HEK293T (cell line): ENCODE measurements around the gene SP5.
"Not testable (repeated sequence)": the region's sequence is repeated elsewhere in the genome, so short reads cannot be mapped to it uniquely, and the experiment has no call there.

ENCODE experiments used
- CTCF ChIA-PET: fragments of 350-600 bp; formaldehyde crosslinking; extraction: SDS; loops from one replicate; lab custom pipeline; 2021; ENCODE audit warnings: antibody characterized with exemption, inconsistent platforms; lab: Yijun Ruan, JAX
- POLR2A ChIA-PET: fragments of 350-600 bp; formaldehyde crosslinking; extraction: SDS; loops from one replicate; lab custom pipeline; 2020; ENCODE audit warnings: antibody characterized with exemption, inconsistent platforms; lab: Yijun Ruan, JAX
- DNase-seq: peaks from one replicate; pipeline ENCODE4 v3.0.0; 2012; ENCODE audit warnings: mixed read lengths; ENCODE audit errors: extremely low spot score
- ARNT ChIP-seq: fragments of 450-650 bp; IDR thresholded peaks from 2 replicates; pipeline ENCODE4 v1.6.1; 2017; ENCODE audit warnings: mild to moderate bottlenecking
- BHLHE40 ChIP-seq: fragments of 450-650 bp; IDR thresholded peaks from 2 replicates; pipeline ENCODE4 v1.6.1; 2016; ENCODE audit warnings: mild to moderate bottlenecking, moderate library complexity, borderline replicate concordance
- CTBP1 ChIP-seq: fragments of 450-650 bp; IDR thresholded peaks from 2 replicates; pipeline ENCODE4 v1.6.1; 2016; ENCODE audit warnings: borderline replicate concordance
- ELF4 ChIP-seq: fragments of 450-650 bp; IDR thresholded peaks from 2 replicates; pipeline ENCODE4 v1.6.1; 2017; ENCODE audit warnings: antibody characterized with exemption
- FOXA1 ChIP-seq: fragments of 450-650 bp; IDR thresholded peaks from 2 replicates; pipeline ENCODE4 v1.6.1; 2016; ENCODE audit warnings: mild to moderate bottlenecking
- FOXK2 ChIP-seq: fragments of 450-650 bp; IDR thresholded peaks from 2 replicates; pipeline ENCODE4 v1.6.1; 2016; ENCODE audit warnings: mild to moderate bottlenecking
- FOXM1 ChIP-seq: fragments of 450-650 bp; IDR thresholded peaks from 2 replicates; pipeline ENCODE4 v1.6.1; 2017; ENCODE audit warnings: mild to moderate bottlenecking, borderline replicate concordance
- HDGF ChIP-seq: fragments of 450-650 bp; IDR thresholded peaks from 2 replicates; pipeline ENCODE4 v1.6.1; 2017; ENCODE audit warnings: antibody characterized with exemption, borderline replicate concordance
- L3MBTL2 ChIP-seq: fragments of 450-650 bp; conservative IDR thresholded peaks from 2 replicates; pipeline ENCODE4 v1.6.1; 2016; ENCODE audit warnings: mild to moderate bottlenecking
- LEF1 ChIP-seq: fragments of 450-650 bp; IDR thresholded peaks from 2 replicates; pipeline ENCODE4 v1.6.1; 2017; ENCODE audit warnings: mild to moderate bottlenecking, borderline replicate concordance
- NFRKB ChIP-seq: fragments of 450-650 bp; IDR thresholded peaks from 2 replicates; pipeline ENCODE4 v1.6.1; 2016; ENCODE audit warnings: mild to moderate bottlenecking, moderate library complexity
- SP1 ChIP-seq: fragments of 450-650 bp; IDR thresholded peaks from 2 replicates; pipeline ENCODE4 v1.6.1; 2017
- SUZ12 ChIP-seq: fragments of 450-650 bp; IDR thresholded peaks from 2 replicates; pipeline ENCODE4 v1.6.1; 2016; ENCODE audit warnings: mild to moderate bottlenecking
- TARDBP ChIP-seq: fragments of 450-650 bp; IDR thresholded peaks from 2 replicates; pipeline ENCODE4 v1.6.1; 2016
- ZNF384 ChIP-seq: fragments of 450-650 bp; IDR thresholded peaks from 2 replicates; pipeline ENCODE4 v1.6.1; 2016
- TF ChIP-seq, protein P1 (sequence below): fragments of 450-650 bp; IDR thresholded peaks from 2 replicates; pipeline ENCODE4 v1.6.1; 2016

Gene SP5

DNA sequence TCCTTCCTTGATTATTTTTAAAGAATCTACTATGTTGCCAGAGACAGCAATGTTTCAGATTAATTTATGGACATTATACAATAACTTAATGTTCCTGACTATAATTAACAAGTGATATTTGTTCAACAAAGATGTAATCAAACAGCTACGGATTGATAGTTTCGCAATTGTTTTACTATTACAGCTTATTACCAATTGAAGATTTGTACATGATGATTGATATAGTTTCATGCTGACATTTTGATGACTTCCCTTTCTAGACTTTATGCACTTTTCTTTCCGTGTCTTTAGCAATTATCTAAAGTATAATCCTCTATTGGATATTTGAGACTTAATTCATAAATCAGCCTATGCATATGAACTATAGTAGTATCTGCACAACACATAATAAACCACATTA lies 6.5 kb downstream of the SP5 start:
- no peak for DNase-seq
- CTCF ChIA-PET, result interaction anchor here (0.8 kb wide), 1 partner anchor 8 kb away, joined by 3 read pairs; no protein-coding TSS in a partner anchor
- no peak for TF ChIP-seq ZNF384
- TF ChIP-seq L3MBTL2, result no peak
- no peak for TF ChIP-seq SUZ12
- TF ChIP-seq FOXM1, result no peak
- TF ChIP-seq HDGF, result no peak
- no peak for TF ChIP-seq FOXA1
- TF ChIP-seq, protein P1, sequence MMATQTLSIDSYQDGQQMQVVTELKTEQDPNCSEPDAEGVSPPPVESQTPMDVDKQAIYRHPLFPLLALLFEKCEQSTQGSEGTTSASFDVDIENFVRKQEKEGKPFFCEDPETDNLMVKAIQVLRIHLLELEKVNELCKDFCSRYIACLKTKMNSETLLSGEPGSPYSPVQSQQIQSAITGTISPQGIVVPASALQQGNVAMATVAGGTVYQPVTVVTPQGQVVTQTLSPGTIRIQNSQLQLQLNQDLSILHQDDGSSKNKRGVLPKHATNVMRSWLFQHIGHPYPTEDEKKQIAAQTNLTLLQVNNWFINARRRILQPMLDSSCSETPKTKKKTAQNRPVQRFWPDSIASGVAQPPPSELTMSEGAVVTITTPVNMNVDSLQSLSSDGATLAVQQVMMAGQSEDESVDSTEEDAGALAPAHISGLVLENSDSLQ, result no peak
- no peak for TF ChIP-seq BHLHE40
- TF ChIP-seq CTBP1, result no peak
- TF ChIP-seq SP1, result no peak
- no peak for TF ChIP-seq FOXK2
- TF ChIP-seq TARDBP, result no peak
- no peak for TF ChIP-seq ELF4
- no peak for TF ChIP-seq LEF1
- TF ChIP-seq NFRKB, result no peak
- no peak for TF ChIP-seq ARNT
- POLR2A ChIA-PET, result no interaction called here

DNA sequence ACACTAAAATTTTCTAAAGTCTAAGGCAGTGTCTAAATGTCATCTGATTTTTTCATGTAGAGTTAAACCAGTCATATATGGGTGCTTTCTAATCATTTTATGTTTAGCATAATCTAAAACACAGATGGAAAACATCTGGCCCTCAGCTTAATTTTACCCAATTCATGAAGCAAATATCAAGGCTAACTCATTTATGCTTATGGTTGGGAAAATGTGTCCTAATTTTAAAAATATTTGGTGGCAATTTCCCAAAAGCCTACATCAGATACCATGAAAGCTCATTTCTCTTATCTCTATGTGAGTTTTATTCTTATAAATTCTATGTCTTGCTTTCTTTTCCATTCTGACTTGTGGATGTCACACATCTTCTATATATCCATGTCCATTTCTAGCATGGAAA lies 7.2 kb downstream of the SP5 start:
- DNase-seq, result no peak
- POLR2A ChIA-PET, result no interaction called here
- CTCF ChIA-PET, result no interaction called here
- TF ChIP-seq ZNF384, result no peak
- no peak for TF ChIP-seq FOXA1
- TF ChIP-seq TARDBP, result no peak
- no peak for TF ChIP-seq L3MBTL2
- TF ChIP-seq FOXM1, result no peak
- no peak for TF ChIP-seq LEF1

GRCh38 chr2:170723446-170723958 lies 8.4 kb downstream of the SP5 start:
- CTCF ChIA-PET, result interaction anchor here (0.6 kb wide), 1 partner anchor 322 kb away, joined by 4 read pairs; no protein-coding TSS in a partner anchor
- TF ChIP-seq SP1 (no peak), CTBP1 (no peak), ELF4 (no peak), L3MBTL2 (no peak), NFRKB (no peak), SUZ12 (no peak), ZNF384 (no peak), FOXK2 (no peak), LEF1 (no peak), TARDBP (no peak), ARNT (no peak), BHLHE40 (no peak), FOXA1 (no peak)
- no peak for DNase-seq
- POLR2A ChIA-PET, result no interaction called here

GRCh38 chr2:170733798-170734600 lies 18.9 kb downstream of the SP5 start:
- CTCF ChIA-PET, result no interaction called here
- TF ChIP-seq ZNF384 (no peak), CTBP1 (no peak), FOXK2 (no peak), NFRKB (no peak)
- no peak for DNase-seq
- POLR2A ChIA-PET, result no interaction called here

DNA sequence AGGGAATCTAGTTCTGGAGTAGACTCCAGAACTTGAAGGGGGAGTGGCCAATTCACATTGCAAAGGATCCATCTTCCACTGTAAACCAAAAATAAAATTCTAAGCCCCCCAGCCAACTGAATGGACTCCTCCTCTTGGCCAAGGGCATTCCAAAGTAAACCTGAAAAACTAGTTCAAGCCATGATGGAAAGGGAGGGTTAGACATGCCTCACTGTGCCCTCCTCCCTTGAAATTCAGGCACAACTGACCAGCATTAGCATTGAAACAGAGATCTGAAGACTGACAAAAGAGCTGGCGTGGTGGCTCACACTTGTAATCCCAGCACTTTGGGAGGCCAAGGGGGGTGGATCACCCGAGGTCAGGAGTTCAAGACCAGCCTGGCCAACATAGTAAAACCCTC lies 19.5 kb downstream of the SP5 start:
- POLR2A ChIA-PET, CTCF ChIA-PET, DNase-seq: not testable (repeated sequence)

DNA sequence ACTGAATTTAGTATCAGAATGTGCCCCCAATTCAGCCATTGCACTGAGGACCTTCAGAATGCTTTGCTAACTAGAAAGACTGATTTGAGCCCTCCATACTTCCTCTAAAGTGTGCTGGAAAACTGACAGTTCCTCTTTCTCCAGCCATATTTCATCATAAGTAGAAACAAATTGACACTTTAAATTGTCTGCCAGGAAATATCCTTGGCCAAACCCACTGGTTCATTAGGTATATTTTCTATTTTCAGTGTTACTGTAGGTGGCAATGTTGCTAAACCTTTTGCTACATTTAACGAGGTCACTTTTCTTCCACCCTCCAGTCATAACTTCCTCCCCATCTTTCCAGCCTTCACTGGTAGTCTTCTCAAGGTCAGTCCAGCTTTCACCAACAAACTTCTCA lies 21.5 kb downstream of the SP5 start:
- TF ChIP-seq FOXK2 (no peak), ARNT (no peak), FOXM1 (no peak), FOXA1 (no peak), ELF4 (no peak), LEF1 (no peak), BHLHE40 (no peak)
- POLR2A ChIA-PET, result no interaction called here
- CTCF ChIA-PET, result no interaction called here
- DNase-seq, result no peak

GRCh38 chr2:170737406-170737805 lies 22.3 kb downstream of the SP5 start:
- no peak for TF ChIP-seq SUZ12
- TF ChIP-seq ELF4, result no peak
- TF ChIP-seq FOXA1, result no peak
- no peak for TF ChIP-seq FOXM1
- TF ChIP-seq, protein P1, result no peak
- no peak for TF ChIP-seq TARDBP
- no peak for TF ChIP-seq ZNF384
- TF ChIP-seq NFRKB, result no peak
- no peak for TF ChIP-seq CTBP1
- no peak for TF ChIP-seq L3MBTL2
- TF ChIP-seq LEF1, result no peak
- TF ChIP-seq ARNT, result no peak
- ChIA-PET POLR2A (no interaction called here), CTCF (no interaction called here)
- no peak for DNase-seq
